CD4-positive, alpha-beta T cell treated with Interferon alpha-2 for 1 hour (primary cell): ENCODE measurements around the gene ZNF789.
"Not testable (repeated sequence)": the region's sequence is repeated elsewhere in the genome, so short reads cannot be mapped to it uniquely, and the experiment has no call there.

Source experiments
- DNase-seq, 2 donors: peaks; one replicate each; pipeline ENCODE4 v3.0.0-alpha.2; 2020 to 2022

Gene ZNF789

GRCh38 chr7:99472561-99473314 lies at the start of gene ZNF789:
TSS of gene ZNF789 (plus strand) at chr7:99472890. CDS start at chr7:99476457, 3,567 bp downstream.
- peak; percentile 97 to 98 for DNase-seq

GRCh38 chr7:99424932-99425730 lies 47.6 kb upstream of the ZNF789 start:
- DNase-seq = no peak

- DNase-seq = peak in 1 of 2 donors; percentile 23
Measured at GRCh38 chr7:99428972-99429566, 43.6 kb upstream of the ZNF789 start.

- DNase-seq = no peak
Measured at GRCh38 chr7:99429756-99430155, 42.9 kb upstream of the ZNF789 start.

- not testable (repeated sequence) for DNase-seq
Measured at GRCh38 chr7:99431756-99432540, 40.7 kb upstream of the ZNF789 start.

GRCh38 chr7:99433158-99433557 lies 39.5 kb upstream of the ZNF789 start:
- no peak for DNase-seq

- DNase-seq = no peak
Measured at GRCh38 chr7:99437946-99438572, 34.6 kb upstream of the ZNF789 start.

GRCh38 chr7:99438573-99439480 lies 33.9 kb upstream of the ZNF789 start, which contains the start of the genes CPSF4 and PTCD1:
TSS of gene CPSF4 (plus strand) at chr7:99438943. CDS start at chr7:99439083, 140 bp downstream.
TSS of gene PTCD1 (minus strand) at chr7:99438798. CDS start at chr7:99435242, 3,556 bp downstream.
- peak; percentile 92 to 93 for DNase-seq

- no peak for DNase-seq
Measured at GRCh38 chr7:99440195-99440594, 32.5 kb upstream of the ZNF789 start.

GRCh38 chr7:99446096-99446495 lies 26.6 kb upstream of the ZNF789 start:
- DNase-seq = no peak

- DNase-seq = peak in 1 of 2 donors; percentile 23
Measured at GRCh38 chr7:99447943-99448342, 24.7 kb upstream of the ZNF789 start.

GRCh38 chr7:99448855-99449254 lies 23.8 kb upstream of the ZNF789 start:
- DNase-seq = no peak

GRCh38 chr7:99449326-99449725 lies 23.4 kb upstream of the ZNF789 start:
- no peak for DNase-seq

GRCh38 chr7:99451936-99452335 lies 20.8 kb upstream of the ZNF789 start:
- DNase-seq = no peak

GRCh38 chr7:99452541-99452940 lies 20.1 kb upstream of the ZNF789 start:
- DNase-seq = no peak

- no peak for DNase-seq
Measured at GRCh38 chr7:99453105-99453504, 19.6 kb upstream of the ZNF789 start.

- no peak for DNase-seq
Measured at GRCh38 chr7:99455874-99456273, 16.8 kb upstream of the ZNF789 start.

- DNase-seq = no peak
Measured at GRCh38 chr7:99456288-99456687, 16.4 kb upstream of the ZNF789 start.

- DNase-seq = no peak
Measured at GRCh38 chr7:99457050-99457649, 15.5 kb upstream of the ZNF789 start.

- no peak for DNase-seq
Measured at GRCh38 chr7:99457650-99458493, 14.8 kb upstream of the ZNF789 start.
